HS-27A (cell line): ENCODE measurements around the gene ITIH1.

Source experiments
- DNase-seq: peaks from one replicate; pipeline ENCODE4 v3.0.0-alpha.2; 2012; ENCODE audit warnings: low read depth, missing footprints

The ITIH1 gene

DNA sequence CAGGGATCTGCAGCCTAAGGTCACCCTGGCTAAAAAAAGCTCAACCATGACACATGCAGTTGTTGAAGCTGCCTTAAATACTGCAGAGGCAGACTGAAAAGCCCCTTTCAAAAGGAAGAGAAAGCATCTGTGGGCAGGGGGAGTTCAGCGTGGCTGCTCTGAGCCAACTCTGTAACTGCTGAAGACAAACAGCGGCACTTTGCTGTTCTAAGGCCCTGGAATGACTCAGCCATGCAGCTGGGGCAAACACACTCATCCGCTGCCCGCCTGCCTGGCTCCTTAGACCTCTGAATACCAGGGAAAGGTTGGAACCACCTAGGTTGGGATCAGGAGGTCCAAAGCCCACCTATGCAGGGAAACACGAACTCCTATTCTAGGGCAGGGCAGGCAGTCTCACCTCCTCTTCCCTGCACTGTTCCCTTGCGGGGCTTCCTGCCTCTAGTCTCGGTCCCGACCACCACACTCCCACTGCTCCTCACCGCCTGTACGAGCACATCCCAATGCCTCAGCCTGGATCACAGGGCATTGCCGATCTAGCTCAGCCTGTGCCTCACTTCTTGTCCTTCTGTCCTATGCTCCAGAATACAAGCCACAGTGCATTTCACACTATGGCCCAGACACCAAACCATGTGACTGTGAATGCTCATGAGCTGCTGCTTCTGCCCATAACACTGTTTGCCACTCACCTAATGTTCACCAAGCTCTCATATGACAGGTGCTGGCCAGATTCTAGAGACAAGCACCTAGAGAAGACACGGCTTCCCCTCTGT is 64.0 kb downstream of the ITIH1 start:
- no peak for DNase-seq
